Heart left ventricle (tissue), 16 donors: ENCODE results near the gene PLCB1. TPM values are rescaled to one million over a fixed set of nuclear protein-coding genes. Genes with fewer than 3 reads are reported as not detected.

Experiments
- ATAC-seq, 4 donors: fragments of 200-7000 bp; cut with Tn5 transposase; one replicate each; pipeline ENCODE4 v1.9.1; 2020 to 2022; ENCODE audit warnings: moderate library complexity in 4 of 4, mild to moderate bottlenecking in 3 of 4, moderate number of reproducible peaks in 1 of 4
- DNase-seq, 5 donors: peaks; one replicate each; pipeline ENCODE4 v3.0.0-alpha.2; 2020
- H3K27ac ChIP-seq, 12 donors: fragments of 200-600 bp; sonication (generic) in 4 of 12; one replicate each; pipeline versions ENCODE4 v1.5.0 to v1.8.0; 2016 to 2022; ENCODE audit warnings: mild to moderate bottlenecking in 2 of 12
- H3K27me3 ChIP-seq, 9 donors: fragments of 200-600 bp; sonication (generic) in 2 of 9; one replicate each; pipeline versions ENCODE4 v1.5.1 to v1.8.0; 2016 to 2022; ENCODE audit warnings: mild to moderate bottlenecking in 3 of 9
- H3K36me3 ChIP-seq, 9 donors: fragments of 200-600 bp; sonication (generic) in 2 of 9; one replicate each; pipeline versions ENCODE4 v1.5.0 to v1.8.0; 2018 to 2022; ENCODE audit warnings: mild to moderate bottlenecking in 2 of 9
- H3K4me1 ChIP-seq, 12 donors: fragments of 200-600 bp; sonication (generic) in 4 of 12; one replicate each; pipeline versions ENCODE4 v1.5.0 to v1.8.0; 2016 to 2022; ENCODE audit warnings: mild to moderate bottlenecking in 3 of 12
- H3K4me3 ChIP-seq, 12 donors: fragments of 200-600 bp; sonication (generic) in 4 of 12; one replicate each; pipeline versions ENCODE4 v1.5.0 to v1.8.0; 2017 to 2022; ENCODE audit warnings: mild to moderate bottlenecking in 9 of 12, moderate library complexity in 4 of 12
- H3K9me3 ChIP-seq, 12 donors: fragments of 200-600 bp; sonication (generic) in 4 of 12; one replicate each; pipeline versions ENCODE4 v1.5.0 to v1.8.0; 2016 to 2022; ENCODE audit warnings: mild to moderate bottlenecking in 1 of 12
- POLR2A ChIP-seq, 2 donors: fragments of 450-650 bp; IDR thresholded peaks; one replicate each; pipeline ENCODE4 v1.6.1; 2017; ENCODE audit warnings: antibody characterized with exemption in 2 of 2, mild to moderate bottlenecking in 2 of 2, moderate library complexity in 2 of 2
- WGBS, 4 donors: extraction: QIAGEN DNeasy Blood & Tissue Kit in 2 of 4; methylation state at CpG; one replicate each; pipeline versions ENCODE4 v1.1.5 to v1.1.7; 2013 to 2018; 5-methylcytosine and 5-hydroxymethylcytosine counted together
- intact Hi-C, 10 donors: fragments of 100-400 bp; cut with DNase I; formaldehyde crosslinking; loops; one replicate each; pipeline versions ENCODE4 v1.11.1 to v1.14.2; 2022
- polyA plus RNA-seq, 2 donors: library from polyadenylated mRNA; stranded (reverse); fragments of 200-250 nt; gene quantifications; one replicate each; pipeline ENCODE4 v1.2.3, GENCODE V29; 2013
- total RNA-seq, 9 donors: library from RNA; depleted of rRNA in 2 of 9; stranded (reverse); fragments of >200 nt in 2 of 9; fragmentation: NEBNext Ultra II Directional in 3 of 9; extraction: Animal tissue kit (Norgen Biotek cat#: 25700) in 3 of 9; gene quantifications; one replicate each; pipeline versions ENCODE4 v1.1.0 to v1.2.4, GENCODE V29; 2016 to 2023
- TF ChIP-seq, protein P1 (sequence below), 12 donors: fragments of 200-600 bp; sonication (generic) in 4 of 12; IDR thresholded peaks; one replicate each; pipeline versions ENCODE4 v1.5.0 to v1.8.0; 2018 to 2022; ENCODE audit warnings: antibody characterized with exemption in 12 of 12, mild to moderate bottlenecking in 5 of 12
- donor health status: ischemic (EF 13 %, LVEDD 7.1; RV severe dilation, severe dysfunction).
- donor health status: healthy with polysubstance abuse.
- donor health status: DM: no; HTN: yes; CAD: no.
- donor health status: DM: no; HTN: no; CAD: no.
- donor health status: ischemic (EF 25% LVEDD 6.9; RV normal size, moderate dysfunction).
- donor health status: ischemic (EF 25% LVEDD 5.7; RV mildly dilated, moderate dysfunction).
- donor health status: healthy.
- donor health status: DM: yes; HTN: yes; CAD: no.
- donor health status: ischemic (EF 35%, LVEDD 5.7; RV mildly dilated, moderate dysfunction).
- donor health status: nonischemic (EF 11% LVEDD 7.7; RV severe dilation, severe dysfunction).
- donor health status: DM: yes; HTN: yes; CAD: no.
- donor health status: PGD.
- donor health status: ischemic (EF 29% LVEDD 5.4; RV normal size, mild dysfunction).
- donor health status: nonischemic (EF 23%, LVEDD 6.1; RV moderate dilation, normal function).

Gene PLCB1
- total and polyA plus RNA-seq, 11 donors: 2.5 to 12.1 (median 7.4) TPM

DNA sequence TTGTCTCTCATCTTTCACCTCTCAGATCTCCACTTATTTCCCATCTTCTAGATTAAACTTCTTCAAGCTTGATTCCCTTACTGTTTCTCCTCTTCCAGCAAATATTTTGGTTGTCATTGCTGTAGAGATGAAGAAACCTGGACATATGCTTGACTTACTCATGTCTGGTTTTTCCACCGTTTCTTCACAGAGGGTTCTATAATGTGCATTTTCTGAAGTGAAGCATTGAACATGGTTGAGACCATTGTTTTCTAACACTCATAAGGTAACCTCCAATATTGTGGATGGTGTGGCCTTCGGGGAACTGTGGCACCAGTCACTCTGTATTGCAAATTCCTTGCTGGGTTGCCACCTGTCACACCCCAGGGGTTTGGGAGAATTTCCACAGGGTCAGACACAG is 237.2 kb downstream of the PLCB1 start:
- no peaks in the 10 kb centered on the region for H3K27me3 ChIP-seq
- intact Hi-C loops: no loop called here
- H3K27ac ChIP-seq: no peak overlapping the region
- TF ChIP-seq, protein P1, sequence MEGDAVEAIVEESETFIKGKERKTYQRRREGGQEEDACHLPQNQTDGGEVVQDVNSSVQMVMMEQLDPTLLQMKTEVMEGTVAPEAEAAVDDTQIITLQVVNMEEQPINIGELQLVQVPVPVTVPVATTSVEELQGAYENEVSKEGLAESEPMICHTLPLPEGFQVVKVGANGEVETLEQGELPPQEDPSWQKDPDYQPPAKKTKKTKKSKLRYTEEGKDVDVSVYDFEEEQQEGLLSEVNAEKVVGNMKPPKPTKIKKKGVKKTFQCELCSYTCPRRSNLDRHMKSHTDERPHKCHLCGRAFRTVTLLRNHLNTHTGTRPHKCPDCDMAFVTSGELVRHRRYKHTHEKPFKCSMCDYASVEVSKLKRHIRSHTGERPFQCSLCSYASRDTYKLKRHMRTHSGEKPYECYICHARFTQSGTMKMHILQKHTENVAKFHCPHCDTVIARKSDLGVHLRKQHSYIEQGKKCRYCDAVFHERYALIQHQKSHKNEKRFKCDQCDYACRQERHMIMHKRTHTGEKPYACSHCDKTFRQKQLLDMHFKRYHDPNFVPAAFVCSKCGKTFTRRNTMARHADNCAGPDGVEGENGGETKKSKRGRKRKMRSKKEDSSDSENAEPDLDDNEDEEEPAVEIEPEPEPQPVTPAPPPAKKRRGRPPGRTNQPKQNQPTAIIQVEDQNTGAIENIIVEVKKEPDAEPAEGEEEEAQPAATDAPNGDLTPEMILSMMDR (IDR thresholded peaks at IDR 0.05): no peak
- TF ChIP-seq POLR2A (IDR thresholded peaks at IDR 0.05): no peak
- DNase-seq (no peak), ATAC-seq (no peak)
- H3K4me1 ChIP-seq: no peaks in the 10 kb centered on the region
- H3K4me3 ChIP-seq: no peak overlapping the region
- H3K36me3 ChIP-seq: no peaks in the 10 kb centered on the region
- WGBS, 4 donors: 91 to 95% (median 93%) methylated on average over 2 of the region's 2 CpGs
- H3K9me3 ChIP-seq: no peaks in the 10 kb centered on the region

DNA sequence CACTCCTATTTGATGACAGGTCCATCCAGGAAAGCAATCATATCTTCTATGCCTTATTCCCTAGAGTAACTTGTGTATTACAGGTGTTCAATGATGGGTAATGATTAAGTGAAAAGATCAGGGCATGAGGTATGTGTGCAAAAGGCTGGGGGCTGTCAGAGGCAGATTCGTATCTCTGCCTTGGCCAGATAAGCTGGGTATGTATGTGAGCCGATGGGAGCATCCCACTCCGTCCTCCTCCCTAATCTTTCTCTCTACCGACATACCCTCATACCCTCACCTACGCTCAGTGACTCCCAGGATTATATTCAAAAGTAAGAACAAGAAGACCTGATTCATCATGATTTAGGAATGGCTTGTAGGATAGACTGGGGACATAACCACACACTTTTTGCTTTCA is 238.7 kb downstream of the PLCB1 start:
- Histone ChIP-seq H3K4me1 (peaks cover 0 to under 1% (median 0%) of the 10 kb centered on the region in 12 donors), H3K27me3 (no peaks in the 10 kb centered on the region), H3K36me3 (no peaks in the 10 kb centered on the region), H3K4me3 (no peak overlapping the region), H3K9me3 (no peaks in the 10 kb centered on the region), H3K27ac (no peak overlapping the region)
- no peak for TF ChIP-seq POLR2A (IDR thresholded peaks at IDR 0.05)
- TF ChIP-seq, protein P1 (IDR thresholded peaks at IDR 0.05): no peak
- intact Hi-C loops: no loop called here
- DNase-seq (no peak), ATAC-seq (no peak)
- 69 to 83% (median 79%) methylated on average over 5 of the region's 5 CpGs for WGBS, 4 donors

DNA sequence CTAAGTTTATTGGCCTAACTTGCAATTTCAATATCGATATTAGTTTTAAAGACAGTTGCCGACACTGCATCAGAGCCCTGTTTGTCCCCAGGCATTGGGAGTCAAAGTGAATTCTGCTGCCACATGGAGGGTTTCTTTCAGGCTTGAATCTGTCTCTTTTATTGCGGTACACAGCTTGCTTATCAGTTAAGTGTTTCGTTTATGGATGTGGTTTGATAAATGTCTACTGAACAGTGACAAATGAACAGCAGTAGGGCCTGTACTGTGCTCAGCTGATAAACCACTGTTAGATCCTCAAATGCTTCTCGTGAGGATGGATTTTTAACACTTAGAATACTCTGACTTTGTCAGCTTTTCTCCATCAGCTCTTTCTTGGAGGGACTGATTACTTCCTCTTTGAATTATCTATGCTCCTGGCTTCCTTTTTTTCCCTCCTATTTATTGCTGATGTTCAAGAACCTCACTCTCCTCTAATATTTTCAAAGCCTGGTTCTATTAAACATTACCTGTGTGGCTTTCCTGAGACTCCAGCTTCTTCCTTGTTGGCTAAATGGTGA is 240.8 kb downstream of the PLCB1 start:
- intact Hi-C loops: no loop called here
- 61 to 70% (median 63%) methylated on average over 5 of the region's 5 CpGs for WGBS, 4 donors
- no peak for TF ChIP-seq POLR2A (IDR thresholded peaks at IDR 0.05)
- TF ChIP-seq, protein P1 (IDR thresholded peaks at IDR 0.05): no peak
- DNase-seq: no peak
- Histone ChIP-seq H3K36me3 (no peaks in the 10 kb centered on the region), H3K9me3 (no peaks in the 10 kb centered on the region), H3K4me3 (no peak overlapping the region), H3K27ac (no peak overlapping the region), H3K27me3 (no peaks in the 10 kb centered on the region), H3K4me1 (peaks cover 0 to 4% (median 0%) of the 10 kb centered on the region in 12 donors)
- ATAC-seq: no peak

DNA sequence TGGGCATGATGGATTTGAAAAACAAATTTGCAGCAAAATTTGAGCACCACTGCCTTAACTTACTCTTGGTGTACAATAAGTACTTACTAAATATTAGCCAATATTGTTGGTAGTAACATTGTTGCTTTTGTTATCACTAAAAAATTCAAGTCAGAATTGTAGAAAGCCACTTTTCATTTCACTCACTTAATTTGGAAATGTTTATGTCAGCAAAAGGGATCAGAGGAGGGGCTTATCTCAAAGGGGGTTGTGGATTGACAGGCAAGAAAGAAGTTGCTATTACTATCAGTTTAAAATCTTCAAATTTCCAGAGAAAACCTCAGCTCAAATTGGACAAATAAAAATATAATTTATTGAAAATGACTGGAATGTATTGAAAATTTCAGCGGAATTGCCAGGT is 241.5 kb downstream of the PLCB1 start:
- Histone ChIP-seq H3K27ac (no peak overlapping the region), H3K9me3 (no peaks in the 10 kb centered on the region), H3K36me3 (no peaks in the 10 kb centered on the region), H3K4me3 (no peak overlapping the region), H3K4me1 (peaks cover 0 to 4% (median 0%) of the 10 kb centered on the region in 12 donors), H3K27me3 (no peaks in the 10 kb centered on the region)
- DNase-seq (no peak), ATAC-seq (no peak)
- WGBS, 4 donors: 93 to 100% (median 98%) methylated on average over 1 of the region's 1 CpG
- TF ChIP-seq, protein P1 (IDR thresholded peaks at IDR 0.05): no peak
- TF ChIP-seq POLR2A (IDR thresholded peaks at IDR 0.05): no peak
- intact Hi-C loops: no loop called here
